ENCODE data around the gene OR1F1.

DNA sequence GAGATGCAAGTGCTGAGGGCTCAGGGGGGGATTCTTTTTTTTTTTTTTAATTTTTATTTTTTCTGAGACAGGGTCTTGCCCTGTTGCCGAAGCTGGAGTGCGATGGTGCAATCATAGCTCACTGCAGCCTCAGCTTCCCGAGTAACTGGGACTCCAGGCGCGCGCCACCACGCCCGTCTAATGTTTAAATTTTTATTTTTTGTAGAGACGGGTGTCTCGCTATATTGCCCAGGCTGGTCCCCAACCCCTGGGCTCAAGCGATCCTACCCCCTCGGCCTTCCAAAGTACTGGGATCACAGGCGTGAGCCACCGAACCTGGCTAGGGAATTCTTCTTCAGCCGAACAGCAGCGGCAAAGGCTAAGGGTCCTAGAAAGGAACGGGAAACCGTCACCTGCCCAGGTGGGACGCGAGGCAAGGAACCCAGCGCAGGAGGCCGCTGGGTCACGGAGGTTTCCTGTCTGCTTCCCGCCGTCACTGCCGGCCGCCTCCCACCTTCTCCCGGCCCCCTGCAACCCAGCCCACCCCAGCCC lies 13.3 kb upstream of the OR1F1 start:
- TF ChIP-seq, protein P1, sequence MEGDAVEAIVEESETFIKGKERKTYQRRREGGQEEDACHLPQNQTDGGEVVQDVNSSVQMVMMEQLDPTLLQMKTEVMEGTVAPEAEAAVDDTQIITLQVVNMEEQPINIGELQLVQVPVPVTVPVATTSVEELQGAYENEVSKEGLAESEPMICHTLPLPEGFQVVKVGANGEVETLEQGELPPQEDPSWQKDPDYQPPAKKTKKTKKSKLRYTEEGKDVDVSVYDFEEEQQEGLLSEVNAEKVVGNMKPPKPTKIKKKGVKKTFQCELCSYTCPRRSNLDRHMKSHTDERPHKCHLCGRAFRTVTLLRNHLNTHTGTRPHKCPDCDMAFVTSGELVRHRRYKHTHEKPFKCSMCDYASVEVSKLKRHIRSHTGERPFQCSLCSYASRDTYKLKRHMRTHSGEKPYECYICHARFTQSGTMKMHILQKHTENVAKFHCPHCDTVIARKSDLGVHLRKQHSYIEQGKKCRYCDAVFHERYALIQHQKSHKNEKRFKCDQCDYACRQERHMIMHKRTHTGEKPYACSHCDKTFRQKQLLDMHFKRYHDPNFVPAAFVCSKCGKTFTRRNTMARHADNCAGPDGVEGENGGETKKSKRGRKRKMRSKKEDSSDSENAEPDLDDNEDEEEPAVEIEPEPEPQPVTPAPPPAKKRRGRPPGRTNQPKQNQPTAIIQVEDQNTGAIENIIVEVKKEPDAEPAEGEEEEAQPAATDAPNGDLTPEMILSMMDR (IDR thresholded peaks at IDR 0.05) = no peak; the same call in 1 of the 2 replicates
- no peak for TF ChIP-seq YY1 (IDR thresholded peaks at IDR 0.05; ENCODE audit: low read depth)
- no peak for TF ChIP-seq POLR2AphosphoS5 (IDR thresholded peaks at IDR 0.05; ENCODE audit: low read depth, low read length)
- no peak for TF ChIP-seq TEAD4 (IDR thresholded peaks at IDR 0.05; ENCODE audit: borderline replicate concordance, insufficient read depth)
- TF ChIP-seq FOXM1 (IDR thresholded peaks at IDR 0.05; ENCODE audit: low read depth) = no peak
- TF ChIP-seq RAD21 (IDR thresholded peaks at IDR 0.05; ENCODE audit: low read length) = no peak
- no peak for TF ChIP-seq EP300 (IDR thresholded peaks at IDR 0.05; ENCODE audit: borderline replicate concordance in 1 of 2, low read depth in 1 of 2, low read length in 1 of 2)
- TF ChIP-seq NFIC (IDR thresholded peaks at IDR 0.05; ENCODE audit: borderline replicate concordance) = no peak
- TF ChIP-seq, protein P2, sequence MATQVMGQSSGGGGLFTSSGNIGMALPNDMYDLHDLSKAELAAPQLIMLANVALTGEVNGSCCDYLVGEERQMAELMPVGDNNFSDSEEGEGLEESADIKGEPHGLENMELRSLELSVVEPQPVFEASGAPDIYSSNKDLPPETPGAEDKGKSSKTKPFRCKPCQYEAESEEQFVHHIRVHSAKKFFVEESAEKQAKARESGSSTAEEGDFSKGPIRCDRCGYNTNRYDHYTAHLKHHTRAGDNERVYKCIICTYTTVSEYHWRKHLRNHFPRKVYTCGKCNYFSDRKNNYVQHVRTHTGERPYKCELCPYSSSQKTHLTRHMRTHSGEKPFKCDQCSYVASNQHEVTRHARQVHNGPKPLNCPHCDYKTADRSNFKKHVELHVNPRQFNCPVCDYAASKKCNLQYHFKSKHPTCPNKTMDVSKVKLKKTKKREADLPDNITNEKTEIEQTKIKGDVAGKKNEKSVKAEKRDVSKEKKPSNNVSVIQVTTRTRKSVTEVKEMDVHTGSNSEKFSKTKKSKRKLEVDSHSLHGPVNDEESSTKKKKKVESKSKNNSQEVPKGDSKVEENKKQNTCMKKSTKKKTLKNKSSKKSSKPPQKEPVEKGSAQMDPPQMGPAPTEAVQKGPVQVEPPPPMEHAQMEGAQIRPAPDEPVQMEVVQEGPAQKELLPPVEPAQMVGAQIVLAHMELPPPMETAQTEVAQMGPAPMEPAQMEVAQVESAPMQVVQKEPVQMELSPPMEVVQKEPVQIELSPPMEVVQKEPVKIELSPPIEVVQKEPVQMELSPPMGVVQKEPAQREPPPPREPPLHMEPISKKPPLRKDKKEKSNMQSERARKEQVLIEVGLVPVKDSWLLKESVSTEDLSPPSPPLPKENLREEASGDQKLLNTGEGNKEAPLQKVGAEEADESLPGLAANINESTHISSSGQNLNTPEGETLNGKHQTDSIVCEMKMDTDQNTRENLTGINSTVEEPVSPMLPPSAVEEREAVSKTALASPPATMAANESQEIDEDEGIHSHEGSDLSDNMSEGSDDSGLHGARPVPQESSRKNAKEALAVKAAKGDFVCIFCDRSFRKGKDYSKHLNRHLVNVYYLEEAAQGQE (IDR thresholded peaks at IDR 0.05; ENCODE audit: low read depth, low read length) = no peak
- TF ChIP-seq SMC3 (IDR thresholded peaks at IDR 0.05; ENCODE audit: low read depth, low read length) = no peak
- no peak for TF ChIP-seq GATA2 (CRISPR knock-in tag; IDR thresholded peaks at IDR 0.05)
- no peak for TF ChIP-seq JUND (IDR thresholded peaks at IDR 0.05)
- TF ChIP-seq RCOR1 (IDR thresholded peaks at IDR 0.05; ENCODE audit: low read length) = no peak
- TF ChIP-seq, protein P3, sequence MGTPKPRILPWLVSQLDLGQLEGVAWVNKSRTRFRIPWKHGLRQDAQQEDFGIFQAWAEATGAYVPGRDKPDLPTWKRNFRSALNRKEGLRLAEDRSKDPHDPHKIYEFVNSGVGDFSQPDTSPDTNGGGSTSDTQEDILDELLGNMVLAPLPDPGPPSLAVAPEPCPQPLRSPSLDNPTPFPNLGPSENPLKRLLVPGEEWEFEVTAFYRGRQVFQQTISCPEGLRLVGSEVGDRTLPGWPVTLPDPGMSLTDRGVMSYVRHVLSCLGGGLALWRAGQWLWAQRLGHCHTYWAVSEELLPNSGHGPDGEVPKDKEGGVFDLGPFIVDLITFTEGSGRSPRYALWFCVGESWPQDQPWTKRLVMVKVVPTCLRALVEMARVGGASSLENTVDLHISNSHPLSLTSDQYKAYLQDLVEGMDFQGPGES (IDR thresholded peaks at IDR 0.05; ENCODE audit: low read depth, low read length) = no peak
